ENCODE measurements around the gene EDA.
"Not testable (repeated sequence)": the region's sequence is repeated elsewhere in the genome, so short reads cannot be mapped to it uniquely, and the experiment has no call there.

Gene EDA

GRCh38 chrX:69998299-69998698 is 382.4 kb downstream of the EDA start:
- H3K4me1 Mint-ChIP-seq (ENCODE audit: low read depth); H3K27me3 Mint-ChIP-seq; H3K4me3 Mint-ChIP-seq; H3K9me3 Mint-ChIP-seq; H3K27ac Mint-ChIP-seq; intact Hi-C loops (cut with micrococcal nuclease); H3K36me3 Mint-ChIP-seq (ENCODE audit: low read depth): not testable (repeated sequence)

GRCh38 chrX:70001269-70001668 is 385.4 kb downstream of the EDA start:
- H3K36me3 Mint-ChIP-seq (ENCODE audit: low read depth) = no peaks in the 10 kb centered on the region
- H3K27ac Mint-ChIP-seq = no peak overlapping the region
- H3K9me3 Mint-ChIP-seq = no peaks in the 10 kb centered on the region
- no peak overlapping the region for H3K4me3 Mint-ChIP-seq
- H3K4me1 Mint-ChIP-seq (ENCODE audit: low read depth) = no peaks in the 10 kb centered on the region
- intact Hi-C loops (cut with micrococcal nuclease) = no loop called here
- no peaks in the 10 kb centered on the region for H3K27me3 Mint-ChIP-seq

GRCh38 chrX:70001708-70002341 is 385.9 kb downstream of the EDA start:
- H3K4me3 Mint-ChIP-seq = no peak overlapping the region
- H3K4me1 Mint-ChIP-seq (ENCODE audit: low read depth) = no peaks in the 10 kb centered on the region
- H3K27ac Mint-ChIP-seq = no peak overlapping the region
- H3K27me3 Mint-ChIP-seq = no peaks in the 10 kb centered on the region
- no peaks in the 10 kb centered on the region for H3K9me3 Mint-ChIP-seq
- intact Hi-C loops (cut with micrococcal nuclease) = no loop called here
- no peaks in the 10 kb centered on the region for H3K36me3 Mint-ChIP-seq (ENCODE audit: low read depth)

DNA sequence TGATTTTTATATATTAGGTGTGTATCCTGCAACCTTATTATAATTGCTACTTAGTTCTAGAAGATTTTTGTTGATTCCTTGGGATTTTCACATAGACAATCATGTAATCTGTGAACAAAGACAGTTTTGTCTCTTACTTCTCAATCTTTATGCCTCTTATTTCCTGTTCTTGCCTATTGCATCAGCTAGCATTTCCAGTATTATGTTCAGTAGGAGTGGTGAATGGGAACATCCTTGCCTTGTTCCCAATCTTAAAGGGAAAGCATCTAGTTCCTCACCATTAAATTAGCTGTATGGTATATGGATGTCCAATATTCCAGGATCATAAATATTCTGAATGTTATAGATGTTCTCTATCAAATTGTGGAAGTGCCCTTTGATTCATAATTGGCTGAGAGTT is 392.0 kb downstream of the EDA start:
- Mint-ChIP-seq H3K4me3 (no peak overlapping the region), H3K27ac (no peak overlapping the region), H3K27me3 (no peaks in the 10 kb centered on the region), H3K9me3 (no peaks in the 10 kb centered on the region), H3K36me3 (ENCODE audit: low read depth) (no peaks in the 10 kb centered on the region), H3K4me1 (ENCODE audit: low read depth) (no peaks in the 10 kb centered on the region)
- intact Hi-C loops (cut with micrococcal nuclease) = no loop called here

DNA sequence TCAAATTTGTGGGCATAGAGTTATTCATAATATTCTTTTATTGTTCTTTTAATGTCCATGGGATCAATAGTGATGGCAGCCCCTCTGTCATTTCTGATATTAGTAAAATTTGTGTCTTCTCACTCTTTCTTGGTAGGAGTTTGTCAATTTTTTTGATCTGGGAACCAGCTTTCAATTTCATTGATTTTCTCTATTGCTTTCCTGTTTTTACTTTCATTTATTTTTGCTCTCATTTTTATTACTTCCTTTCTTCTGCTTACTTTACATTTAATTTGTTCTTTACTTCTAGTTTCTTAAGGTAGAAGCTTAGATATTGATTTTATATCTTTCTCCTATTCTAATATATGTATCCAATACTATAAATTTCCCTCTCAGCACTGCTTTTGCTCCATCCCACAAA is 393.1 kb downstream of the EDA start:
- Mint-ChIP-seq H3K4me3 (no peak overlapping the region), H3K9me3 (no peaks in the 10 kb centered on the region), H3K4me1 (ENCODE audit: low read depth) (no peaks in the 10 kb centered on the region), H3K36me3 (ENCODE audit: low read depth) (no peaks in the 10 kb centered on the region), H3K27me3 (no peaks in the 10 kb centered on the region), H3K27ac (no peak overlapping the region)
- intact Hi-C loops (cut with micrococcal nuclease) = no loop called here

GRCh38 chrX:70009970-70010369 is 394.1 kb downstream of the EDA start:
- H3K36me3 Mint-ChIP-seq (ENCODE audit: low read depth) = no peaks in the 10 kb centered on the region
- no peak overlapping the region for H3K4me3 Mint-ChIP-seq
- H3K9me3 Mint-ChIP-seq = no peaks in the 10 kb centered on the region
- no peaks in the 10 kb centered on the region for H3K4me1 Mint-ChIP-seq (ENCODE audit: low read depth)
- H3K27ac Mint-ChIP-seq = no peak overlapping the region
- no peaks in the 10 kb centered on the region for H3K27me3 Mint-ChIP-seq
- intact Hi-C loops (cut with micrococcal nuclease) = no loop called here

DNA sequence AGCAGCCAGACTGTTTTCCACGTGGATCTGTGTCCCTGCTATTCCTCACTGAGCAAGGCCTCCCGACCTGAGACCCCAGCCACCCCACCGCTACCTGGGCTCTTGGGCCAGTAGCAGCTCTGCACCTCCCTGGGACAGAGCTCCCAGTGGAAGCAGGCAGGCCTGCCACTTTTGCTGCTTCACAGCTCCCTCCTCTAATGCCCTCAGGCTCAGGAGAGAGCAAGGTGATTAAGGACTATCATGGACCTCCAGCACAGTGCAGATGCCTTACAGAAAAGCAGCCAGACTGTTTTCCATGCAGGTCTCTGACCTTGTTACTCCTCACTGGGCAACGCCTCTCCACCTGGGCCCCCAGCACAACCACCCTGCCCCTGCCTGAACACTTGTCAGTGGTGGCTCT is 396.8 kb downstream of the EDA start:
- no peaks in the 10 kb centered on the region for H3K9me3 Mint-ChIP-seq
- H3K36me3 Mint-ChIP-seq (ENCODE audit: low read depth) = no peaks in the 10 kb centered on the region
- H3K4me1 Mint-ChIP-seq (ENCODE audit: low read depth) = no peaks in the 10 kb centered on the region
- H3K27ac Mint-ChIP-seq = no peak overlapping the region
- no peaks in the 10 kb centered on the region for H3K27me3 Mint-ChIP-seq
- no peak overlapping the region for H3K4me3 Mint-ChIP-seq
- intact Hi-C loops (cut with micrococcal nuclease) = no loop called here

- Mint-ChIP-seq H3K4me3 (no peak overlapping the region), H3K27ac (no peak overlapping the region), H3K9me3 (no peaks in the 10 kb centered on the region), H3K36me3 (ENCODE audit: low read depth) (no peaks in the 10 kb centered on the region), H3K27me3 (no peaks in the 10 kb centered on the region), H3K4me1 (ENCODE audit: low read depth) (no peaks in the 10 kb centered on the region)
- intact Hi-C loops (cut with micrococcal nuclease) = no loop called here
These were observed 397.8 kb downstream of the EDA start for GRCh38 chrX:70013466-70014381.

GRCh38 chrX:70016513-70016912 is 400.6 kb downstream of the EDA start:
- Mint-ChIP-seq H3K27me3 (no peaks in the 10 kb centered on the region), H3K27ac (no peak overlapping the region), H3K36me3 (ENCODE audit: low read depth) (no peaks in the 10 kb centered on the region), H3K4me3 (no peak overlapping the region), H3K9me3 (no peaks in the 10 kb centered on the region), H3K4me1 (ENCODE audit: low read depth) (no peaks in the 10 kb centered on the region)
- intact Hi-C loops (cut with micrococcal nuclease) = no loop called here

GRCh38 chrX:70022616-70023015 is 406.7 kb downstream of the EDA start:
- intact Hi-C loops (cut with micrococcal nuclease) = no loop called here
- no peaks in the 10 kb centered on the region for H3K4me1 Mint-ChIP-seq (ENCODE audit: low read depth)
- no peaks in the 10 kb centered on the region for H3K9me3 Mint-ChIP-seq
- no peak overlapping the region for H3K27ac Mint-ChIP-seq
- H3K27me3 Mint-ChIP-seq = no peaks in the 10 kb centered on the region
- H3K4me3 Mint-ChIP-seq = no peak overlapping the region
- no peaks in the 10 kb centered on the region for H3K36me3 Mint-ChIP-seq (ENCODE audit: low read depth)

- peaks cover 2% of the 10 kb centered on the region for H3K27me3 Mint-ChIP-seq
- no peaks in the 10 kb centered on the region for H3K36me3 Mint-ChIP-seq (ENCODE audit: low read depth)
- no peaks in the 10 kb centered on the region for H3K4me1 Mint-ChIP-seq (ENCODE audit: low read depth)
- intact Hi-C loops (cut with micrococcal nuclease) = no loop called here
- no peaks in the 10 kb centered on the region for H3K9me3 Mint-ChIP-seq
- H3K4me3 Mint-ChIP-seq = no peak overlapping the region
- H3K27ac Mint-ChIP-seq = no peak overlapping the region
These were observed 409.6 kb downstream of the EDA start for GRCh38 chrX:70025464-70025863.

DNA sequence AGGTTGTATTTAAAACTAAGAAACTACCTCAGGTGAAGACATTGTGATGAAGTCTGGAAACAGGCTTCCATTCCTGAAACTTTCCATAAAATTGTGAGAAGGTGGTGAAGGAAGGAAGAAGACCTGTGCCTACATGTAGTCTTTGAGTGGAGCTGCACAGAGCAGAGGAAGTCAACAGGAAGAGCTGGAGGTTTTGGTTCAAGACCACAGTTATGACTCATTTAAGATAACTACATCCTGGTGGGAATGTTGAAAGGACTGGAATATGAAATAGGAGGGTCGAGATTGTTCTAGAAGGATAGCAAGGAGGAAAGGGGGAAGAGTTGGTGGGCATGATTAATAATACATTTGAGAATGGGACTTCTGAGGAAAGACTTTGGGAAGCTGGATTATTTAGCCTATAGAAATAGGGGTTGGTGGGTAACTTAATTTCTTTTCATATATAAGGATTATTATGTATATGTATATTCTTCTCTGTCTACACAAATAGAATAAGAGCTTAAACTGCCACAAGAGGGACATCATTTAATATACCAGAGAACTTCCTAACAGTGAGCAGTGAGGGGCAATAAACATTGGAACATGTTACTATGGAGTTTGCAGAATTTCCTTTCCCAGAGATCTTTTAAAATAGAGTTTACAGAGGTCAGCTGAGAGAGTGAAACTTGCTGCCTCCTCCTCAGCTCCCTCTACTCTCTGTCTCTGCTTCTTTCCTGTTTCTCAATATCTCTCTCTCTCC is 410.4 kb downstream of the EDA start:
- H3K4me3 Mint-ChIP-seq = no peak overlapping the region

GRCh38 chrX:70026851-70027200 is 410.9 kb downstream of the EDA start:
- intact Hi-C loops (cut with micrococcal nuclease) = no loop called here
- Mint-ChIP-seq H3K27me3 (peaks cover 2% of the 10 kb centered on the region), H3K9me3 (no peaks in the 10 kb centered on the region), H3K36me3 (ENCODE audit: low read depth) (no peaks in the 10 kb centered on the region), H3K4me1 (ENCODE audit: low read depth) (no peaks in the 10 kb centered on the region), H3K27ac (no peak overlapping the region), H3K4me3 (no peak overlapping the region)

More for the DNA sequence above, 410.4 kb downstream of the EDA start:
- Mint-ChIP-seq H3K27ac (no peak overlapping the region), H3K4me1 (ENCODE audit: low read depth) (no peaks in the 10 kb centered on the region), H3K36me3 (ENCODE audit: low read depth) (no peaks in the 10 kb centered on the region), H3K27me3 (peaks cover 2% of the 10 kb centered on the region), H3K9me3 (no peaks in the 10 kb centered on the region)
- intact Hi-C loops (cut with micrococcal nuclease) = no loop called here

DNA sequence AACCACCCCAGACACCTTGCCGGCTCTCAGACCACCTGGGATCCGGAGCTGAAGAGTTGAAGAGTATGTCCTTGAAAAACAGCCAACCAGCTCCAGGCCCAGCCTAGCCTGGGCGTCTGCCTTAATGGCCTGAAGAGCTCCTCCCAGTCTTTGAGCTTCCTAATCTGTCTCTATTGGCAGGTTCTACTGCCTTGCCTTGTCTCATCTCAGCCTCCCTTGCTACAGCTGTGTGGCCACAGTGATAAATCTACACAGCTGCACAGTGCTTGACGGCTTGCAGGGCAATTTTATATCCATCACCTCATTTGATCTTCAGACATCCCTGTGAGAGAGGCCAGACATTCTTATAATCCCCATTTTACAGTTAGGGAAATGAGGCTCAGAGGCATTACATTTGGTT is 413.9 kb downstream of the EDA start:
- Mint-ChIP-seq H3K9me3 (no peaks in the 10 kb centered on the region), H3K27ac (no peak overlapping the region), H3K4me3 (no peak overlapping the region), H3K27me3 (peaks cover 2% of the 10 kb centered on the region), H3K4me1 (ENCODE audit: low read depth) (no peaks in the 10 kb centered on the region), H3K36me3 (ENCODE audit: low read depth) (no peaks in the 10 kb centered on the region)
- intact Hi-C loops (cut with micrococcal nuclease) = loop anchor here (2.0 to 5.0 kb wide), 2 partner anchors 67 to 491 kb away; no protein-coding TSS in a partner anchor
